Measurements from ENCODE around the gene DPF3. TPM values are rescaled to one million over a fixed set of nuclear protein-coding genes. Genes with fewer than 3 reads are reported as not detected.

DPF3 gene
- total and polyA plus RNA-seq, 12 donors, result 0.91 to 6.0 (median 2.9) TPM

GRCh38 chr14:72604133-72604532 is 289.8 kb downstream of the DPF3 start:
- H3K9me3 ChIP-seq (replicated peaks in 1 of 3), result no peaks in the 10 kb centered on the region
- DNase-seq, result peak in 1 of 7 donors; percentile 21
- H3K4me1 ChIP-seq (replicated peaks in 1 of 2), result no peaks in the 10 kb centered on the region
- H3K27ac ChIP-seq, result no peak overlapping the region
- no peaks in the 10 kb centered on the region for H3K27me3 ChIP-seq
- H3K36me3 ChIP-seq (replicated peaks in 1 of 2), result no peaks in the 10 kb centered on the region
- WGBS, 4 donors, result 74 to 97% (median 91%) methylated on average over 3 of the region's 3 CpGs
- TF ChIP-seq CTCF (IDR thresholded peaks at IDR 0.05), result no peak
- no peak for TF ChIP-seq POLR2A (IDR thresholded peaks at IDR 0.05)
- intact Hi-C loops (cut with DNase I), result no loop called here
- no peak overlapping the region for H3K4me3 ChIP-seq

- H3K27ac ChIP-seq, result no peak overlapping the region
- no peaks in the 10 kb centered on the region for H3K4me1 ChIP-seq (replicated peaks in 1 of 2)
- no peaks in the 10 kb centered on the region for H3K9me3 ChIP-seq (replicated peaks in 1 of 3)
- WGBS, 4 donors, result 68 to 77% (median 72%) methylated on average over 4 of the region's 4 CpGs
- intact Hi-C loops (cut with DNase I), result no loop called here
- TF ChIP-seq POLR2A (IDR thresholded peaks at IDR 0.05) (no peak), CTCF (IDR thresholded peaks at IDR 0.05) (no peak)
- no peaks in the 10 kb centered on the region for H3K27me3 ChIP-seq
- DNase-seq, result no peak
- no peak overlapping the region for H3K4me3 ChIP-seq
- H3K36me3 ChIP-seq (replicated peaks in 1 of 2), result no peaks in the 10 kb centered on the region
Measured at GRCh38 chr14:72603639-72604038, 290.3 kb downstream of the DPF3 start.

GRCh38 chr14:72600551-72601330 is 293.2 kb downstream of the DPF3 start:
- no peak for TF ChIP-seq CTCF (IDR thresholded peaks at IDR 0.05)
- TF ChIP-seq POLR2A (IDR thresholded peaks at IDR 0.05), result no peak
- Histone ChIP-seq H3K4me3 (no peak overlapping the region), H3K4me1 (replicated peaks in 1 of 2) (no peaks in the 10 kb centered on the region), H3K9me3 (replicated peaks in 1 of 3) (no peaks in the 10 kb centered on the region), H3K36me3 (replicated peaks in 1 of 2) (no peaks in the 10 kb centered on the region), H3K27me3 (no peaks in the 10 kb centered on the region), H3K27ac (no peak overlapping the region)
- intact Hi-C loops (cut with DNase I), result no loop called here
- peak in 2 of 7 donors; percentile 11 to 24 for DNase-seq
- WGBS, 4 donors, result 62 to 80% (median 72%) methylated on average over 7 to 9 of the region's 9 CpGs

GRCh38 chr14:72599579-72600470 is 294.1 kb downstream of the DPF3 start:
- Histone ChIP-seq H3K27me3 (no peaks in the 10 kb centered on the region), H3K27ac (no peak overlapping the region)
- WGBS, 4 donors, result 80 to 83% (median 82%) methylated on average over 13 to 16 of the region's 16 CpGs

More at GRCh38 chr14:72599579-72600470, 294.1 kb downstream of the DPF3 start:
- no peak for TF ChIP-seq POLR2A (IDR thresholded peaks at IDR 0.05)
- TF ChIP-seq CTCF (IDR thresholded peaks at IDR 0.05), result no peak
- intact Hi-C loops (cut with DNase I), result no loop called here
- no peak for DNase-seq
- Histone ChIP-seq H3K36me3 (replicated peaks in 1 of 2) (no peaks in the 10 kb centered on the region), H3K9me3 (replicated peaks in 1 of 3) (no peaks in the 10 kb centered on the region), H3K4me1 (replicated peaks in 1 of 2) (no peaks in the 10 kb centered on the region), H3K4me3 (no peak overlapping the region)

Data from adrenal gland (tissue), 12 donors.